ENCODE measurements around the gene UNC5B.

- no peak for TF ChIP-seq SP1 (CRISPR knock-in tag; conservative IDR thresholded peaks at IDR 0.05)
- TF ChIP-seq E2F4 (CRISPR knock-in tag; IDR thresholded peaks at IDR 0.05; ENCODE audit: borderline replicate concordance, low read depth) = no peak
- TF ChIP-seq FOXP1 (CRISPR knock-in tag; IDR thresholded peaks at IDR 0.05; ENCODE audit: borderline replicate concordance) = no peak
- no peak for TF ChIP-seq GRHL2 (CRISPR knock-in tag; IDR thresholded peaks at IDR 0.05; ENCODE audit: insufficient replicate concordance, severe bottlenecking)
- no peak for TF ChIP-seq CTCF (IDR thresholded peaks at IDR 0.05)
Measured at GRCh38 chr10:71281646-71282322, 69.4 kb downstream of the UNC5B start.

Measured in WTC11 (cell line).